NCI-H2171 (cell line): ENCODE data around the gene SRSF12.

Source experiments
- DNase-seq: peaks from one replicate; lab custom pipeline; 2025; lab: John Stamatoyannopoulos, UW

Gene SRSF12

GRCh38 chr6:89117211-89118108 lies at the start of gene SRSF12:
Gene SRSF12 (minus strand): TSS chr6:89118071. CDS start chr6:89117887, 184 bp downstream.
- DNase-seq, result peak; percentile 51

- no peak for DNase-seq
Measured at GRCh38 chr6:89162047-89162371, 44.1 kb upstream of the SRSF12 start.

GRCh38 chr6:89161326-89162046 lies 43.6 kb upstream of the SRSF12 start:
- DNase-seq, result no peak

- DNase-seq, result no peak
Measured at GRCh38 chr6:89160331-89161092, 42.6 kb upstream of the SRSF12 start.

- DNase-seq, result no peak
Measured at GRCh38 chr6:89154131-89154530, 36.3 kb upstream of the SRSF12 start.

GRCh38 chr6:89148016-89148750 lies 30.3 kb upstream of the SRSF12 start:
- no peak for DNase-seq

- DNase-seq, result peak; percentile 39
Measured at GRCh38 chr6:89146718-89147700, 29.1 kb upstream of the SRSF12 start.

- peak; percentile 75 for DNase-seq
Measured at GRCh38 chr6:89145956-89146717, 28.3 kb upstream of the SRSF12 start, which contains the start of gene PM20D2. Gene PM20D2 (plus strand): TSS chr6:89146055. CDS start chr6:89146145, 90 bp downstream.

GRCh38 chr6:89145091-89145955 lies 27.5 kb upstream of the SRSF12 start:
- DNase-seq, result peak; percentile 23

GRCh38 chr6:89144354-89144906 lies 26.6 kb upstream of the SRSF12 start:
- no peak for DNase-seq

GRCh38 chr6:89140347-89141156 lies 22.7 kb upstream of the SRSF12 start:
- no peak for DNase-seq

- DNase-seq, result no peak
Measured at GRCh38 chr6:89139509-89140346, 21.9 kb upstream of the SRSF12 start.

- no peak for DNase-seq
Measured at GRCh38 chr6:89138173-89138572, 20.3 kb upstream of the SRSF12 start.

GRCh38 chr6:89134723-89135122 lies 16.9 kb upstream of the SRSF12 start:
- DNase-seq, result no peak

GRCh38 chr6:89133981-89134380 lies 16.1 kb upstream of the SRSF12 start:
- DNase-seq, result no peak

- no peak for DNase-seq
Measured at GRCh38 chr6:89132057-89132456, 14.2 kb upstream of the SRSF12 start.

- no peak for DNase-seq
Measured at GRCh38 chr6:89131599-89131998, 13.7 kb upstream of the SRSF12 start.
